GM12864 (cell line): Measurements from ENCODE around the gene HECTD1.
"Not testable (repeated sequence)": the region's sequence is repeated elsewhere in the genome, so short reads cannot be mapped to it uniquely, and the experiment has no call there.

Experiments used
- DNase-seq: peaks from one replicate; pipeline ENCODE4 v3.0.0-alpha.2; 2011; ENCODE audit warnings: low read depth
- H3K4me3 ChIP-seq: 2 replicates; pipeline ENCODE4 v1.5.1; 2011; ENCODE audit warnings: mild to moderate bottlenecking, low read depth, low read length, control low read depth
- CTCF ChIP-seq: IDR thresholded peaks from 2 replicates; pipeline ENCODE4 v1.5.1; 2011; ENCODE audit warnings: low read depth, mild to moderate bottlenecking, moderate library complexity, low read length, control low read depth, inconsistent platforms; ENCODE audit errors: missing control alignments

HECTD1 gene

GRCh38 chr14:31251028-31251958, 43.7 kb upstream of the HECTD1 start:
- no peak for DNase-seq
- H3K4me3 ChIP-seq = no peak overlapping the region
- TF ChIP-seq CTCF = no peak

GRCh38 chr14:31244626-31245025, 37.0 kb upstream of the HECTD1 start:
- no peak for DNase-seq
- H3K4me3 ChIP-seq = no peak overlapping the region
- TF ChIP-seq CTCF = no peak

GRCh38 chr14:31243860-31244259, 36.3 kb upstream of the HECTD1 start:
- no peak for DNase-seq
- no peak overlapping the region for H3K4me3 ChIP-seq
- TF ChIP-seq CTCF = no peak

GRCh38 chr14:31242161-31242940, 34.8 kb upstream of the HECTD1 start:
- not testable (repeated sequence) for DNase-seq, H3K4me3 ChIP-seq

GRCh38 chr14:31241450-31242114, 34.0 kb upstream of the HECTD1 start:
- DNase-seq = no peak
- no peak for TF ChIP-seq CTCF
- H3K4me3 ChIP-seq = no peak overlapping the region

- H3K4me3 ChIP-seq = no peak overlapping the region
- no peak for DNase-seq
- no peak for TF ChIP-seq CTCF
Measured at GRCh38 chr14:31239741-31240140, 32.1 kb upstream of the HECTD1 start.

GRCh38 chr14:31235462-31235861, 27.9 kb upstream of the HECTD1 start:
- DNase-seq = no peak
- no peak for TF ChIP-seq CTCF
- no peak overlapping the region for H3K4me3 ChIP-seq
